ENCODE results near the gene WASL. TPM values are rescaled to one million over a fixed set of nuclear protein-coding genes. Genes with fewer than 3 reads are reported as not detected.
"Not testable (repeated sequence)": the region's sequence is repeated elsewhere in the genome, so short reads cannot be mapped to it uniquely, and the experiment has no call there.

Gene WASL
- total RNA-seq, 3 donors from 2014 or later: 4.7 to 5.4 (median 5.3) TPM

GRCh38 chr7:123782071-123782798 lies 33.4 kb upstream of the WASL start:
- no peaks in the 10 kb centered on the region for H3K36me3 Mint-ChIP-seq (ENCODE audit: insufficient read depth)
- H3K27me3 Mint-ChIP-seq (ENCODE audit: low read depth): peaks cover 4% of the 10 kb centered on the region
- no peaks in the 10 kb centered on the region for H3K9me3 Mint-ChIP-seq
- ATAC-seq: no peak
- no peak for DNase-seq
- no peak overlapping the region for H3K4me3 Mint-ChIP-seq
- H3K4me1 Mint-ChIP-seq (ENCODE audit: low read depth): no peaks in the 10 kb centered on the region

- H3K4me1 Mint-ChIP-seq (ENCODE audit: low read depth); H3K4me3 Mint-ChIP-seq; H3K27me3 Mint-ChIP-seq (ENCODE audit: low read depth); H3K36me3 Mint-ChIP-seq (ENCODE audit: insufficient read depth); ATAC-seq; DNase-seq; H3K9me3 Mint-ChIP-seq: not testable (repeated sequence)
Observed at GRCh38 chr7:123780472-123780871, 31.7 kb upstream of the WASL start.

GRCh38 chr7:123774496-123774895 lies 25.7 kb upstream of the WASL start:
- Mint-ChIP-seq H3K36me3 (ENCODE audit: insufficient read depth) (no peaks in the 10 kb centered on the region), H3K4me1 (ENCODE audit: low read depth) (peaks cover 6% of the 10 kb centered on the region), H3K27me3 (ENCODE audit: low read depth) (peaks cover 6% of the 10 kb centered on the region), H3K4me3 (no peak overlapping the region), H3K9me3 (no peaks in the 10 kb centered on the region)
- ATAC-seq (no peak), DNase-seq (no peak)

GRCh38 chr7:123773481-123773880 lies 24.7 kb upstream of the WASL start:
- Mint-ChIP-seq H3K4me1 (ENCODE audit: low read depth) (peaks cover 6% of the 10 kb centered on the region), H3K9me3 (no peaks in the 10 kb centered on the region), H3K4me3 (no peak overlapping the region), H3K27me3 (ENCODE audit: low read depth) (peaks cover 11% of the 10 kb centered on the region), H3K36me3 (ENCODE audit: insufficient read depth) (no peaks in the 10 kb centered on the region)
- ATAC-seq (no peak), DNase-seq (no peak)

GRCh38 chr7:123772652-123773051 lies 23.8 kb upstream of the WASL start:
- Mint-ChIP-seq H3K4me3 (no peak overlapping the region), H3K36me3 (ENCODE audit: insufficient read depth) (no peaks in the 10 kb centered on the region), H3K27me3 (ENCODE audit: low read depth) (peaks cover 10% of the 10 kb centered on the region), H3K9me3 (no peaks in the 10 kb centered on the region), H3K4me1 (ENCODE audit: low read depth) (peaks cover 6% of the 10 kb centered on the region)
- ATAC-seq (no peak), DNase-seq (no peak)

- Mint-ChIP-seq H3K9me3 (no peaks in the 10 kb centered on the region), H3K27me3 (ENCODE audit: low read depth) (peaks cover 11% of the 10 kb centered on the region), H3K4me3 (no peak overlapping the region), H3K4me1 (ENCODE audit: low read depth) (peaks cover 6% of the 10 kb centered on the region), H3K36me3 (ENCODE audit: insufficient read depth) (no peaks in the 10 kb centered on the region)
- ATAC-seq: no peak
- no peak for DNase-seq
Observed at GRCh38 chr7:123771846-123772245, 23.0 kb upstream of the WASL start.

GRCh38 chr7:123771256-123771655 lies 22.5 kb upstream of the WASL start:
- ATAC-seq: no peak
- no peak for DNase-seq
- Mint-ChIP-seq H3K4me3 (no peak overlapping the region), H3K36me3 (ENCODE audit: insufficient read depth) (no peaks in the 10 kb centered on the region), H3K27me3 (ENCODE audit: low read depth) (peaks cover 11% of the 10 kb centered on the region), H3K9me3 (no peaks in the 10 kb centered on the region), H3K4me1 (ENCODE audit: low read depth) (peaks cover 6% of the 10 kb centered on the region)

GRCh38 chr7:123770378-123770777 lies 21.6 kb upstream of the WASL start:
- no peak for DNase-seq
- Mint-ChIP-seq H3K27me3 (ENCODE audit: low read depth) (peaks cover 7% of the 10 kb centered on the region), H3K4me1 (ENCODE audit: low read depth) (peaks cover 6% of the 10 kb centered on the region), H3K9me3 (no peaks in the 10 kb centered on the region), H3K36me3 (ENCODE audit: insufficient read depth) (no peaks in the 10 kb centered on the region), H3K4me3 (peak overlapping the region; percentile 5)
- peak; percentile 74 to 96 for ATAC-seq

GRCh38 chr7:123769371-123769770 lies 20.6 kb upstream of the WASL start:
- peaks cover 7% of the 10 kb centered on the region for H3K27me3 Mint-ChIP-seq (ENCODE audit: low read depth)
- no peak for ATAC-seq
- DNase-seq: no peak
- no peak overlapping the region for H3K4me3 Mint-ChIP-seq
- H3K36me3 Mint-ChIP-seq (ENCODE audit: insufficient read depth): no peaks in the 10 kb centered on the region
- H3K4me1 Mint-ChIP-seq (ENCODE audit: low read depth): peaks cover 6% of the 10 kb centered on the region
- H3K9me3 Mint-ChIP-seq: no peaks in the 10 kb centered on the region

- no peak overlapping the region for H3K4me3 Mint-ChIP-seq
- DNase-seq: no peak
- no peak for ATAC-seq
Observed at GRCh38 chr7:123768493-123768892, 19.7 kb upstream of the WASL start.

GRCh38 chr7:123763191-123763661 lies 14.4 kb upstream of the WASL start:
- peaks cover 3% of the 10 kb centered on the region for H3K9me3 Mint-ChIP-seq
- peaks cover 14% of the 10 kb centered on the region for H3K27me3 Mint-ChIP-seq (ENCODE audit: low read depth)
- ATAC-seq (no peak), DNase-seq (no peak)
- no peaks in the 10 kb centered on the region for H3K36me3 Mint-ChIP-seq (ENCODE audit: insufficient read depth)
- H3K4me3 Mint-ChIP-seq: no peak overlapping the region
- H3K4me1 Mint-ChIP-seq (ENCODE audit: low read depth): no peaks in the 10 kb centered on the region

More at GRCh38 chr7:123768493-123768892, 19.7 kb upstream of the WASL start:
- H3K36me3 Mint-ChIP-seq (ENCODE audit: insufficient read depth): no peaks in the 10 kb centered on the region
- H3K9me3 Mint-ChIP-seq: no peaks in the 10 kb centered on the region
- peaks cover 6% of the 10 kb centered on the region for H3K4me1 Mint-ChIP-seq (ENCODE audit: low read depth)
- peaks cover 10% of the 10 kb centered on the region for H3K27me3 Mint-ChIP-seq (ENCODE audit: low read depth)

- H3K4me1 Mint-ChIP-seq (ENCODE audit: low read depth): no peaks in the 10 kb centered on the region
Observed at GRCh38 chr7:123761729-123762128, 12.9 kb upstream of the WASL start.

GRCh38 chr7:123757095-123757494 lies 8.3 kb upstream of the WASL start:
- Mint-ChIP-seq H3K9me3 (no peaks in the 10 kb centered on the region), H3K4me1 (ENCODE audit: low read depth) (peaks cover 13% of the 10 kb centered on the region), H3K36me3 (ENCODE audit: insufficient read depth) (no peaks in the 10 kb centered on the region), H3K4me3 (no peak overlapping the region), H3K27me3 (ENCODE audit: low read depth) (peaks cover 6% of the 10 kb centered on the region)
- ATAC-seq (peak in 1 of 2 donors; percentile 14), DNase-seq (no peak)

More at GRCh38 chr7:123761729-123762128, 12.9 kb upstream of the WASL start:
- no peaks in the 10 kb centered on the region for H3K36me3 Mint-ChIP-seq (ENCODE audit: insufficient read depth)
- no peak for ATAC-seq
- DNase-seq: no peak
- H3K9me3 Mint-ChIP-seq: peaks cover 3% of the 10 kb centered on the region
- H3K27me3 Mint-ChIP-seq (ENCODE audit: low read depth): peaks cover 12% of the 10 kb centered on the region
- H3K4me3 Mint-ChIP-seq: no peak overlapping the region

- H3K4me1 Mint-ChIP-seq (ENCODE audit: low read depth): peaks cover 22% of the 10 kb centered on the region
- ATAC-seq (no peak), DNase-seq (no peak)
- H3K36me3 Mint-ChIP-seq (ENCODE audit: insufficient read depth): no peaks in the 10 kb centered on the region
- H3K9me3 Mint-ChIP-seq: no peaks in the 10 kb centered on the region
- H3K4me3 Mint-ChIP-seq: no peak overlapping the region
- no peaks in the 10 kb centered on the region for H3K27me3 Mint-ChIP-seq (ENCODE audit: low read depth)
Observed at GRCh38 chr7:123755338-123755737, 6.5 kb upstream of the WASL start.

- DNase-seq: no peak
- peaks cover 27% of the 10 kb centered on the region for H3K4me1 Mint-ChIP-seq (ENCODE audit: low read depth)
- no peak for ATAC-seq
- no peaks in the 10 kb centered on the region for H3K9me3 Mint-ChIP-seq
- no peak overlapping the region for H3K4me3 Mint-ChIP-seq
- no peaks in the 10 kb centered on the region for H3K27me3 Mint-ChIP-seq (ENCODE audit: low read depth)
- H3K36me3 Mint-ChIP-seq (ENCODE audit: insufficient read depth): no peaks in the 10 kb centered on the region
Observed at GRCh38 chr7:123754271-123754871, 5.6 kb upstream of the WASL start.

All from activated T-cell treated with anti-CD3 and anti-CD28 coated beads, Interleukin-2, amount 50 U/mL, for 4 hours (primary cell).